Measurements from ENCODE around the gene CCNQ.

Gene CCNQ

GRCh38 chrX:153636716-153637115, 37.8 kb upstream of the CCNQ start:
- no peak for DNase-seq

DNA sequence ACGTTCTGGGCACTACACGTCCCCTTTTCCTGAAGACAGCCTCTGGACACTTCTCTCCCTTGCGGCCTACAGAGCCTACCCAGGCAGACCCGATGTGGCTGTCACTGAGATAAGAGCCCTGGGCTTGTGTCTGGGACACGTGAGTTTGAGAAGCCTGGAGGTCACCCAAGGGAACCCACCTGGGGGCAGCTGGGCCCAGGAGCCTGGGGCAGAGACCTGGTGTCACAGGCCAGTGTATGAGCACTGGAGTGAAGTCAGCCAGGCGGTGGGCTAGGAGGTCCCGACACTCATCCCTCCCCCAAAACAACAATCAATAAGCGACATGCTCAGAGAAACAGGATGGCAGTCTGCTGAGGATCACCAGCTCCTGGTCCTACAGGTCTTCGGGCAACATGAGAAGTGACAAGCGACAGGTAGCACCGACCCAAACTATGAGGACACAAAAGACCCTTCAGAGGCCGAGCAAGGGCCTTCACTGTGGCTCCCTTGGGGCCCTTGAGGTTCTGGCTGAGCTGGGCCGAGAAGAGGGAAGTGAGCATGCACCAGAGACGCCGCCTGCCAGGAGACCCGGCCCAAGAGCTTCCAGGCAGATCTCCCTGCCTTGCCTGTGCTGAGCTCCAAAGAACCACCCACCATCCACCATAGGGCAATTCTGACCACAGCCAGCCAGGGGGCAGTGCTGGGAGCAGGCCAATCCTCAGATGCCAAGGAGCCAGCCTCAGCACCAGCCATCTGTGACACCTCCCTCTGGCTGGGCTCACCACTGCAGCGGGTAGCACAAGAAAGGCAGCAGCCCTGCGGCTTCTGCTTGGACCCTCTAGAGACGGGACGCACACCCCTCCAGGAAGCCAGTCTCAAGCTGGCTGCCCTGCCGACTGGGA, 37.1 kb upstream of the CCNQ start:
- DNase-seq = no peak

GRCh38 chrX:153635388-153635787, 36.4 kb upstream of the CCNQ start:
- DNase-seq = no peak

DNA sequence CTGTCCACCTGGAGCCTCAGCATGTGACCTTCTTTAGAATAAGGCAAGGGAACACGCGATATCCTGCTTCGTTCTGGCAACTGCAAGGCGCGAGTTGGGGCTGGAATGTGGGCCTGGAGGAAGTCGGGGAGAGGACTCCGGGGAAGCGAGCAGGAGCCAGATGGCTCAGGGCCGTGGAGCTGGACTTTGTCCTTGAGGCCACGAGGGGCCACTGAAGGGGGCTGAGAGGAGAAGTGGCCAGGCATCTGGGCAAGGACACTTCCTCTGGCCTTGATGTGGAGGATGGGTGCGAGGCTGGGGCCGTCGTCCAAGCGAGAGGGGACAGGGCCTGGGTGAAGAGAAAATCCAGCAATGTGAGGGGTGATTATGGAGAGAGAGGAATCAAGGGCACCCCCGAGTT, 35.9 kb upstream of the CCNQ start:
- no peak for DNase-seq

- no peak for DNase-seq
Observed at GRCh38 chrX:153634236-153634635, 35.3 kb upstream of the CCNQ start.

- DNase-seq = no peak
Observed at GRCh38 chrX:153633607-153634180, 34.8 kb upstream of the CCNQ start.

GRCh38 chrX:153633048-153633447, 34.1 kb upstream of the CCNQ start:
- no peak for DNase-seq

DNA sequence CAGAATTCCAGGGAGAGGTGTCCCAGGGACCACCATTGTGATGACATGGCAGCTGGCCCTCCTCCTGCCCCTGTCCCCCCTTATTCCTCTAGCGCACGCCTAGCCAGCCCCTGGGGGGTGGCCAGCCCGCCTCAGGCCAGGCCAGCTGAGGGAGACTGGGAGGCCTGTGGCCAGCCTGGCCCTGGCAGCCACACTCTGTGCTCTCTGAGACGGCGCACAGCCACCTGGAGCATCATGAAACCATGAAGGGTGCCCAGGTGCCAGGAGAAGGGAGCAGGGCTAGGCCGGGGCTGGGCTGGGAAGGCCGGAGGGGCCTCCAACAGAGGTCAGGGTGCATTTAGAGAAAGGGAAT, 33.6 kb upstream of the CCNQ start:
- no peak for DNase-seq

DNA sequence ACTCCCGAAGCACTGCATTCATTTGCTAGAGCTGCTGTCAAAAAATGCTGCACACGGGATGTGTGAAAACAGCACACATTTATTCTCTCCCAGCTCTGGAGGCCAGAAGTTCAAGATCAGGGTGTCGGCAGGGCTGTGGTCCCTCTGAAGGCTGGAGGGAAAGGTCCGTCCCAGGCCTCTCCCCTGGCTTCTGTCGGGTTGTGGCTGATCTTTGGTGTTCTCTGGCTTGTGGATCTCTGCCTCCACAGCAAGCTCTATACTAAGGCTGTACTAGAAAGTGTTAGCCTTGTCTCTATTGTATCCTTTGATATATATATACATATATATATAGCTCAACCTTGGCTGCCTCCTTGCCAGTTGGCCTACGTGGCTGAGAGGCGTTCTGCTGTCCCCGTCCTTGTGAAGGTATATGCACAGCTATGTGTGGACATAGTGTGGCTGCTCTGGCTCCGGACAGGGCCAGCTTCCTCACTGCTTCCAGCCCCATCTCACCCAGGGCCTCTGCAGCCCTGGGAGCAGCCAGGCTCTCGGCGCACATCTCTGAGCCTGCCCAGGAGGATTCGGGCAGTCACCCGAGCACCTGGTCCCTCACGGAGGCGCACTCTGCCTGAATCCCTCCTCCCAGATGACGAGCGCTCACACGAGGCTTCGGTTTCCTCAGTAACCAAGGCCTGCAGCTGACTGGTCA, 33.1 kb upstream of the CCNQ start:
- DNase-seq = no peak

- DNase-seq = no peak
Observed at GRCh38 chrX:153631346-153631745, 32.4 kb upstream of the CCNQ start.

DNA sequence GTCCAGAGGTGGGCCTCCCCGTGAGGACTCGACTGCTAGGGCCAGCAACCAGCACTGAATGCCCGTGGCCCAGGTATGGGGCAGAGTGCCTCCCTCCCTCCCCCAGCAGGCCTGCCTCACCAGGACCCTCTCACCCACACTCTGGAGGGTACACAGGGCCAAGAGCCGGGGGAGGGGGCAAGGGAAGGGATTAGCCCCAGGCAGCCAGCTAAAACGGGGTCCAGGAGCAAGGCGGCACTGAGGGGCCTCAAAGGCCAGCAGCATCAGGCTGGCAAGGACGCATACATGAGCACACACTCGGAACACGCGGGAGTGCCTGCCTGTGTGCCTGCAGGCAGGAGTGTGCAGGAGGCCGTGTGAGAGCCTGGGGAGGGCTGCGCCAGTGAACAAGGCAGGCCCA, 29.7 kb upstream of the CCNQ start:
- DNase-seq = no peak

DNA sequence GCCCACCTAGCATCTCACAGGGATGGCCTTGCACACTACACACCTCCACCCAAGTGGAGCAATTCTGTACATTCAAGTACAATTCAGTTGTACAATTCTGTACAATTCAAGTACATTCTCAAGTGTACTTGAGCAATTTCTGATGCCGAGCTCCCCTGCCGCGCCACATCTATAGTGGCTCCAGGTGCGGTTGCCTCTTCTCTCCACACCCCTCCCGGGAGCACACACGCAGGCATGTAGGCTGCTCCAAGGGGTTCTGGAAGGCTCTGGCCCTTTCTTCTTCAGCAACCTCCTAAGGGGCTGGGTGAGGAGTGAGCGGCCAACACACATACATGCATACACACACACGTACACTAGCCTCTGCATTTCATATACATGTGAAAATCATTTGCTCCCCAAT, 29.2 kb upstream of the CCNQ start:
- DNase-seq = no peak

DNA sequence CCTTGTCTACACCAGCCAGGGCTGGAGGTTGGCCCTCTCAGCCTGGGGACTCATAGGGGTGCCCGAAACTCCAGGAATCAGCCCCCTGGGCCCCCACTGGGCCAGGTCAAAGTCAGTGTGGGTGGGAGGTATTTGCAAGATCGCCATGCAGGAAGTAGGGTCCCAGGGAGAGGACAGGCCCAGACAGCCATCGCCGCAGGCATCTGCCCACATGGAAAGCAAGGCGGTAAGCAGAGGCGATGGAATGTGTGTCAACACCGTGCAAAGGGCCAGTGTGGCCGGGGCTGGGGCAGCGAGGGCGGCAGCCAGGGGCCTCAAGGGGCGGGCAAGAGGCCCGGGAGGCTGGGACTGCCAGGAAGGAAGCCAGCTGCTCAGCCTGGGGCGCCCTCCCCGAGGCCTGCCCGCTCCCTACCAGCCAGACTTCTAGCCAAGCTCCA, 28.8 kb upstream of the CCNQ start:
- DNase-seq = no peak

GRCh38 chrX:153626863-153627674, 28.1 kb upstream of the CCNQ start:
- DNase-seq = no peak

GRCh38 chrX:153626025-153626633, 27.2 kb upstream of the CCNQ start:
- no peak for DNase-seq

DNA sequence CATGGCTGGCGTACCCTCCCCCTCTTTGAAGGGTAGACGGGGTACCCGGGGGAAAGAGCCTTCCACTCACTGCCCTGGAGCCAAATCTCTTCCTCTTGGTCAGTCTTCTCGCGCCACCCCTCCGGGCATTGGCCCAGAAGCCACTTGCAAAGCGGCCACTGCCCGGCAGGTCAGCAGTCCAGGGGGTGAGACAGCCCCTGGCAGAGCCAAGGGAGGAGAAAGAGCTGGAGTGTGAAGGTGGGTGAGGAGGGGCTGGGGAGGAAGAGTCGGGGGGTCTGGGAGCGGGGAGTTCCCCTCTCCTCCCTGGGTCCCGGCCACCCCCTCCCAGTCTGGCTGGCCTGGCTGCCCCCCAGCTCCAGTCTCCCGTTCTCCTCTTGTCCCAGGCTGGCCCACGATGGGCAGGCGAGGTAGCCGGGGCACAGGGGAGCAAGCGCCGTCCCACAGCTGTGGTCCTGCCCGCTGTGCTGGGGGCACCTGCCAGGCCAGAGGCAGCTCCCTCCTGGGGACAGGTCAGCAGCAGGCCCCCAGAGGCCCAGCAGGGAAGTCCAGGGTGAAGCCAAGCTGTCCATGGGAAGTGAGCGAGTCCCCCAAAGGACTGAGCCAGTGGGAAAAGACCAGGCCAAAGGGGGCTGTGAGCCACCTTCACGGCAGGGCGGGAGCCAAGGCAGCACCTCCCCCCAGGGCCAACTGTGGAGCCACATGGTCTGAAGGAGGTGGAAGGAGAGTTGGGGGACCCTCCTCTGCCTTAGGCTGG, 26.5 kb upstream of the CCNQ start:
- no peak for DNase-seq

GRCh38 chrX:153624196-153625091, 25.5 kb upstream of the CCNQ start:
- no peak for DNase-seq

GRCh38 chrX:153623310-153624029, 24.5 kb upstream of the CCNQ start:
- DNase-seq = no peak

GRCh38 chrX:153622661-153623309, 23.8 kb upstream of the CCNQ start:
- DNase-seq = no peak
